AG04449 (cell line): ENCODE data around the gene NFYA.

Experiments
- CTCF ChIA-PET: fragments of 350-600 bp; formaldehyde crosslinking; extraction: SDS; loops from one replicate; lab custom pipeline; 2021; ENCODE audit warnings: antibody characterized with exemption; lab: Yijun Ruan, JAX
- POLR2A ChIA-PET: fragments of 400-600, 350-600 bp; formaldehyde crosslinking; extraction: SDS; loops from one replicate; lab custom pipeline; 2020; ENCODE audit warnings: antibody characterized with exemption, inconsistent platforms; lab: Yijun Ruan, JAX
- DNase-seq: peaks from one replicate; pipeline ENCODE4 v3.0.0-alpha.2; 2010; ENCODE audit warnings: low read depth, low spot score
- H3K4me3 ChIP-seq: 2 replicates; pipeline ENCODE4 v1.5.1; 2011; ENCODE audit warnings: low read depth, mild to moderate bottlenecking, control low read depth, low read length
- TF ChIP-seq, protein P1 (sequence below): IDR thresholded peaks from one replicate; pipeline ENCODE4 v1.5.1; 2011; ENCODE audit warnings: mild to moderate bottlenecking, moderate library complexity, low read length, control low read depth, inconsistent platforms; ENCODE audit not compliant: insufficient read depth; ENCODE audit errors: missing control alignments

The NFYA gene

DNA sequence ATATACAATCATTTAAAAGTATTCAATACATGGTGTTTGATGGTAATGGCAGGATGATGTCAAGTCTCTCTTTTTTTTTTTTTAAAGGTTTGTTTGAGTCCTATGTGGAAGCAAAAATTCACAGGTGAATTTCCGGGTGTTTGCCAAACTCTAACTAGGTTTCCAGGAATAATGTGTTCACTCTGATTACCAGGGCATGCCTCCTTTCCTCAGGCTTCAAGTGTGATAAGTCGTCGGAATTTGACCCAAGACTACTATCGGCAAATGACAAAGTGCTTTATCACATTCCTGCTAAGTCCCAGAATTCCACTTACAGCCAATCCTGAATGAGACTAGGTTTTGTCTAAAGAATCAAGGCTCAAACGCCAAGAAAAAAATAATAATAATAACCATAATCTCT, 7.9 kb upstream of the NFYA start:
- TF ChIP-seq, protein P1, sequence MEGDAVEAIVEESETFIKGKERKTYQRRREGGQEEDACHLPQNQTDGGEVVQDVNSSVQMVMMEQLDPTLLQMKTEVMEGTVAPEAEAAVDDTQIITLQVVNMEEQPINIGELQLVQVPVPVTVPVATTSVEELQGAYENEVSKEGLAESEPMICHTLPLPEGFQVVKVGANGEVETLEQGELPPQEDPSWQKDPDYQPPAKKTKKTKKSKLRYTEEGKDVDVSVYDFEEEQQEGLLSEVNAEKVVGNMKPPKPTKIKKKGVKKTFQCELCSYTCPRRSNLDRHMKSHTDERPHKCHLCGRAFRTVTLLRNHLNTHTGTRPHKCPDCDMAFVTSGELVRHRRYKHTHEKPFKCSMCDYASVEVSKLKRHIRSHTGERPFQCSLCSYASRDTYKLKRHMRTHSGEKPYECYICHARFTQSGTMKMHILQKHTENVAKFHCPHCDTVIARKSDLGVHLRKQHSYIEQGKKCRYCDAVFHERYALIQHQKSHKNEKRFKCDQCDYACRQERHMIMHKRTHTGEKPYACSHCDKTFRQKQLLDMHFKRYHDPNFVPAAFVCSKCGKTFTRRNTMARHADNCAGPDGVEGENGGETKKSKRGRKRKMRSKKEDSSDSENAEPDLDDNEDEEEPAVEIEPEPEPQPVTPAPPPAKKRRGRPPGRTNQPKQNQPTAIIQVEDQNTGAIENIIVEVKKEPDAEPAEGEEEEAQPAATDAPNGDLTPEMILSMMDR = no peak
- DNase-seq = no peak
- H3K4me3 ChIP-seq = no peak overlapping the region
- CTCF ChIA-PET = interaction anchor here (1.0 to 1.8 kb wide), 3 partner anchors 27 to 171 kb away, joined by 3 to 6 read pairs (median 3); no protein-coding TSS in a partner anchor
- POLR2A ChIA-PET = no interaction called here

- ChIA-PET POLR2A (no interaction called here), CTCF (interaction anchor here (0.8 to 1.1 kb wide), 5 partner anchors 26 to 171 kb away, joined by 3 to 9 read pairs (median 3); partner anchors contain the start of gene UNC5CL)
- TF ChIP-seq, protein P1 = no peak
- DNase-seq = no peak
- no peak overlapping the region for H3K4me3 ChIP-seq
Measured at GRCh38 chr6:41065550-41066026, 7.2 kb upstream of the NFYA start.

DNA sequence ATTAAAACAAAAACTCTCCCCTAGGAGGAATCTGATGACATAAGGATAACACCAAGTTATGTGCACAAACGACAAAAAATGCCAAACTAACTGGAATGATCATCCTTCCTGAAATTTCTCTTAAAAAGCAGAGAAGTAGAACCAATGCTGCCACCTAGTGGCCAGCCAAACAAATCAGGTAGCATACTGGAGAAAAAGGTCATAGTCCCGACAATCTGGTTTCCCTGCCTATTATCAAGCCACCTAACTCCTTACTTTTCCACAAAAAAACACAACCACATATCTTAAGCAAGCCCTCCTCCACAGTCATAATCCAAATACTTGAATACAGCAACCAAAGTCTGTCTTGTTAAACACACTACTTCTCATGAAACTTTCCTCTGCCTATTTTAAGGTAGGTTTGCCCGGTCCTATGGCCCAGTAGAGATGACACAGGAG, 5.9 kb upstream of the NFYA start:
- no peak overlapping the region for H3K4me3 ChIP-seq
- TF ChIP-seq, protein P1 = peak; percentile 58
- CTCF ChIA-PET = interaction anchor here (0.8 to 4.7 kb wide), 9 partner anchors 11 to 172 kb away, joined by 3 to 35 read pairs (median 5); partner anchors contain the start of gene UNC5CL
- peak; percentile 57 for DNase-seq
- POLR2A ChIA-PET = no interaction called here

GRCh38 chr6:41071501-41071922, 1.3 kb upstream of the NFYA start:
- POLR2A ChIA-PET = no interaction called here
- H3K4me3 ChIP-seq = peak overlapping the region; percentile 93
- TF ChIP-seq, protein P1 = no peak
- DNase-seq = no peak
- CTCF ChIA-PET = interaction anchor here (1.0 to 4.7 kb wide), 4 partner anchors 12 to 177 kb away, joined by 3 to 37 read pairs (median 20); no protein-coding TSS in a partner anchor

DNA sequence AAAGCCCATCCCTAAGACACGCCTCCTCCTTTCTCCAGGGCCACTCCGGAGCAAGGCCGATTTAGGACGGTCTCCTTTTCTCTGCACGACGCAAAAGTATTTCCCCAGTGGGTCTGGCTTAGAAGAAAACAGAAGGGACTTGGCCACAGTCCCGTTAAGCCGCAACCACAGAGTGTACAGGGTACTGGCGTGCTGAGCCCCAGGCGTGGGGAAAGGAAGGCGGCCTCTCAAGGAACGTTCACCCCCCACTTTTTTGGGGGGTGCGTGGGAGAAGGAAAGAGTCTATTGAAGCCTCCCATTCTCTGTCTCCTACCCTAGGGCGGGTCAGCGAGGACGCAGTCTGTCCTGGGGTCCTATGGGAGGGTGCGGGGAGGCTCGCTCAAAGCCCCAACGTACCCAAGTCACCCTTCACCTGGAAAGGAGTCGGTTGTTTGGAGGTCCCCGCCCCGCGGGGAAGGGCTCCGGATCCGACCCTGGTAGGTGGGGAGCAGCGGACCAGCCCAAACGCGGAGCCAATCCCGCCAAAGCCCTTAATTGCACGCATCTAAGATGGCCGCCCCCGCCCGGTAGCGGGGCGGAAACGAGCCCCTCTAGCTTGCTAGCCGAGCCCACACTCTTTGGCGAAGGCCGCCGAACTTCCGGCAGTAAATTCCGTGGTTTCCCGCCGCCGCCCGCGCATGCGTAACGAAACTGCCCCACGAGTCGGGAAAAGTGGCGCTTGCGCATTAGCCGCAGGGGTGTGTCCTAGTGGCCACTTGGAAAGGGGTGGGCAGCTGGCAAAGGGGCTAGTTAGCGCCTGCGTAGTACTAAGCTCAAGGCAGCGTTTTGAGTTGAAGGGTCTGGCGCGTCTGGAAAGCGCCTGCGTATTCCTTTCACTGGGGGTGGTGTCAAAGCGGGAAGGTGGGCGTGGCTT, 595 bp upstream of the NFYA start, which contains the start of gene OARD1:
Gene OARD1, minus strand, starts transcription at position 434 of the 913 bp plus-strand sequence. CDS start 722 bp downstream, outside the sequence.
- ChIA-PET CTCF (interaction anchor here (0.7 to 4.2 kb wide), 8 partner anchors 12 to 247 kb away, joined by 3 to 37 read pairs (median 4); no protein-coding TSS in a partner anchor), POLR2A (interaction anchor here (0.7 to 0.9 kb wide), 4 partner anchors 11 to 1143 kb away, joined by 3 read pairs; no protein-coding TSS in a partner anchor)
- DNase-seq = peak; percentile 97
- TF ChIP-seq, protein P1 = no peak
- H3K4me3 ChIP-seq = peak within 1 kb of the TSS; percentile 93
